Activated CD4-positive, alpha-beta T cell treated with anti-CD3 and anti-CD28 coated beads, Interleukin-2, amount 50 U/mL, for 4 hours (primary cell): ENCODE results near the gene TBCEL.
"Not testable (repeated sequence)": the region's sequence is repeated elsewhere in the genome, so short reads cannot be mapped to it uniquely, and the experiment has no call there.

ENCODE experiments used
- DNase-seq, 2 experiments: peaks; one replicate each; pipeline ENCODE4 v3.0.0-alpha.2; 2020

TBCEL gene

GRCh38 chr11:121023848-121024751 lies at the start of gene TBCEL:
TBCEL (plus strand) TSS chr11:121024102; CDS start chr11:121045691, 21,589 bp downstream.
- peak; percentile 73 to 76 for DNase-seq

DNA sequence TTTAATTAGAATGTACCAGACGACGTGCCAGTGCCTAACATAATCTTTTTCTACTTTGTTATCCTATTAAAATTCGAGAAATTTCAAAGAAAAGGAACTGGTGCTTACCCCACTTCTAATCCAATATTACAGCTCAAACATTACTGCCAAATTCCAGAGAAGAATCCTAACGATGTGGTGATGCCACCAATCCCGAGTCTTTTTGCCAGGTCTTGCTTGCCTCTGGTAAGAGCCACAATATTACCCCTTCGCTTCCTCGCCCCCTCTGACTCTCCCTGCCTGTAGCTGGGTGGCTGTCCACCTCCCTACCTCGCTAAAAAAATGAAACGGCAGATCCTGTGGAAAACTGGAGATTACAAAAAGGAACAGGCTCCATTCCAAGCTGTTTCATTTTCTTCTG lies 49.4 kb upstream of the TBCEL start:
- no peak for DNase-seq

GRCh38 chr11:120974965-120975364 lies 48.9 kb upstream of the TBCEL start:
- DNase-seq, result no peak

DNA sequence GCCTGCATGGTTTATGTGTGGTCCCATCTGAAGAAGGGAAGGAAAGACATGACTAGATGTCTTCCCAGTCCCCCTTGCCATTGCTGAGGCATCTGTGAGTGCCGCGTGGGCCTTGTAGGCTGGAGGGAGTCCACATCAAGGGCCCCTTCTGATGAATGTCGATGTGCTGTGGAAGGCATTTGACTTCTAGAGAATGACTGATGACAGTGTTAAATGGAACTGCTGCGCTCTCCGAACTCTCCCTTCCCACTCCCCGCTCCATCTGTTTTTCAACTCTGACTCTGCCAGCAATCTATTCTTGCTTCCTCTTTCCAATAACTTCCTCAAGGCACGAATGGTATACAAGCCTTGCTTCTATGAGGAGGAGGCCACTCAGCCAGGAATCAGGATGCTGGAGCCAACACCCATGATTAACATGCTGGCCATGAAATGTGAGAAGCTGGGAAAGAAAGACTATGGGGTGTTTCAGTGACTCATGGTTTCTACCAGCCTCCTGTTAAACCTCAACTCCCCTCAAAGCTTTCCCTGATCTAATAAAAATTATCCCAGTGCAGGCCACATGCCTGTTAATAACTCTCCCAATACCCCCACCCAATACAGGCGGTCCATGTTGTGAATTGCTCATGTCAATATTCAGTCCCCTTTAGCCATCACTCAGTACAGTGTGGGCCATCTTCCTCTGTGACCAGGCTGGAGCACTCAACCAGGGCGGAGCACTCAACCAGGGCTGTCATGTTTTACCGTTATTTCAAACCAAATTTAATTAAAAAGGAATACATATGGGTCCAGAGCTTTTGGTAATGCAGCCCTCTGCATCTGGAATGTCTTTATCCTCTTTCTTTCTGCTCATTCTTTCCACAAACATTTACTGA lies 46.4 kb upstream of the TBCEL start:
- DNase-seq, result no peak

GRCh38 chr11:120978701-120979100 lies 45.2 kb upstream of the TBCEL start:
- no peak for DNase-seq

DNA sequence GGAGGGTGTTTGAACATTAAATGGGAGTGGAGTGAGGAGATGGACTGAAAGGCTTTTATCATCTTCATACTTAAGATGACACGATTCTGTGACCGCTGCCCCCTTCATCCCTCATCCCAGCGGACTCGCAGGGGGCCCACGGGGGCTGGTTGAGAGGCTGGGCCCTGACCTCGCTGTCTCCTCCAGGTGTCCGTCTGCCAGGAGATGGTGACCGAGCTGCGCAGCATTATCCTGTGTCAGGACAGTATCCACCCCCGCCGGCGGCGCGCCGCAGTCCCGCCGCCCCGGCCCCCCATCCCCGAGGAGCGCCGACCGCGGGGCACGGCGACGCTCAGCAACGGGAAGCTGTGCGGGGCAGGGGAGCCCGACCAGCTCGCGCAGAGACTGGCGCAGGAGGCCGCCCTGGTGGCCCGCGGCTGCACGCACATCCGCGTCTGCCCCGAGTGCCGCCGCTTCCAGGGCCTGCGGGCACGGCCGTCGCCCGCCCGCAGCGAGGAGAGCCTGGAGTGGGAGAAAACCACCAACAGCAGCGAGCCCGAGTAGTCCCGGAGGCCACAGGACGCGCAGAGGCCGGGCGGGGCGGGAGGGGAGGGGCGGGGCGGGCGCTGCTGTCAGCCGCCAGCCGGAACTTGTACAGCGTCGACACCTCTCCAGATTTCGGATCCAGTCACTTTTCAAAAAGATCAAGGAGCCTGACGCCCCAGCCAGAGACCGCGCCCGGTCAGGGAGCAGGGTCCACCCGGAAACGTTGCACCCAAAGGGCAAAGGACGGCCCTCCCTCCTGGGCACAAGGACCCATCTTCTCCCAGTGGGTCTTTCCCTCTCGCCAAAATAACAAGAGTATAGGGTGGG lies 38.0 kb upstream of the TBCEL start:
- peak; percentile 10 to 11 for DNase-seq

DNA sequence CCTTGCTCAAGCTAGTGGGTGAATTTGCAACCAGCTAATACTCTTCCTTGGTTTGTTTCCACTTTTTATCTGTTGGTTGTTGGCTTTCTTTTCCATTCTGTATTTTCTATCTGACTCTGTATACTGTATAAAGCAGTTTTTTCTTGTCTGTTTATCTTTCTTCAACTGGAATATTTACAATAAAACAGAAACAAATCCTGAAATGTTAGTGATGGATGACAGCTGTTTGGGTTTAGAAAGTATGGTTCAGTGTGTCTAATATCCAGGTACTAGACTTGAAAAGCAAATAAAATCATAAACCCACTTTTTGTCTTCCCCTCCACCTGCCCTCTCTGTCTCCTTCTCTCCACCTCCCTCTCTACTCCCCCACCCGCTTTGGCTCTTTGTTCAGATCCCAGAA lies 35.3 kb upstream of the TBCEL start:
- no peak for DNase-seq

- no peak for DNase-seq
Observed at GRCh38 chr11:120991830-120992686, 31.8 kb upstream of the TBCEL start.

DNA sequence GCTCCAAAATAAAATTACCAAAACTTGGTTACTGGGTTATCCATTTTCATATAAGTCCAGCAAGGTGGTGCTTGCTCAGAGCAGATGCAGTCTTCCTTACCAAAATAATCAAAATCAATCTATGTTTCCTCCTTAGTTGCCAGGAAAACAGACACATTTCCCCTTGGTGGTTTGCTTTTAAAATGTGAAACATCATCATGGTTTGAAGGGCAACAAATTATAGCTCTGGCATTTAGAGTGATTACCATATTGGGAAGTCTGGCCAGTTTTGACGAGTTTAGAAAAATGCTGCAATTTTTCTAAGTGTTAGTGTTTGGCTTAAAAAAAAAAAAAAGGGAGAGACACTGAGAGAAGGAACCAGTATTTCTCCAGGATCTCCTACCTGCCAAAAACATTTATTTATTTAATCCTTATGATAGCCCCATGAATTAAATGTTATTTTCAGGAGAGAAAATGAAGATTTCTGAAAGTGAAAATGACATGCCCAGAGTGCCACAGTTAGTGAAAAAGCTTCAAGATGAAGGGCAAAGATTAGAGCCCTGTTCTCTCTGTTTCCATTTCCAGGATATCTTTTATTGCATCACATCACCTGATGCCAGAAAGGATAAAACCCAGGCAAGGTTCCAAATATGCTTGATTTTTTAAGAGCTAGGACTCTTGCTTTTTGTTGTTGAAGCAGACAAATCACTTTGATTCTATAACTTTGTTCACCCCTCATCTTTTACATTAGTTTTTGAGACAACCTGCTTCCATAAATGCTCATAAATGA lies 29.6 kb upstream of the TBCEL start:
- no peak for DNase-seq

DNA sequence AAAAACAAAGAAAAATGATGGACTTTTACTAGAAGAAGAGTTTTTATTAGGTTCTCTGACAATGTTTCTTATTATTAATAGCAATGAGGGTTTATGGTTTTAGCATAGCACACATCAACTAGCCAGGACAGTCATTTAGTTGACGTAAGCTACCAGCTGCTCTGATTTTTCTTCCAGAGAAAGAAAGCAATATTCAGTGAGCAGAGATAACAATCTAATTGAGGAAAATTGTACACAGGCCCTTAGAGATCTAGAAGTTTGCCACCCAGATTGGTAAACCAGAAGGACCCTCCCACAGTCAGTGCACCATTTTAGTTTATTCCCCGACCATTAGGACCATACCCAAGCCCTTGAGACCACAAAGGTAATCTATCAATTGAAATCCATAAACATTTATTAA lies 28.7 kb upstream of the TBCEL start:
- DNase-seq, result no peak

DNA sequence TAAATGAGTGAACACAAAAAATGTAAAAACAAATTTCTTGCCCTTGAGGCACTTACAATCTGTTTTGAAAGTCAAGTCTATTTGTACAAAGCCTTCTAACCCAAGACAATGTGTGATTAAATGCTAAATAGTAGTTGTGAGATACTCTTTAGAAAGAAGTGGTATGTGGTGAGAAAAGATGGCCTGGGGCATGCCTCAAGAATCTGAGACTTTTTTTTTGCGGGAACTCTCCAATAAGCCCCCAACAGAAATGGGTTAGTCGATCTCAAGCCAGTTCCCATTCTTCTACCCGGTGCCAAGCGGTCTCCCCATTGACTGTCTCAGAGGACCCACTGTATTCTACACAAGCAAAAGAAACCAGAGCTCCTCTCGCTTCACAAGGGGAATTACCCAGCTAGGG lies 26.9 kb upstream of the TBCEL start:
- no peak for DNase-seq

- no peak for DNase-seq
Observed at GRCh38 chr11:120998581-120998980, 25.3 kb upstream of the TBCEL start.

DNA sequence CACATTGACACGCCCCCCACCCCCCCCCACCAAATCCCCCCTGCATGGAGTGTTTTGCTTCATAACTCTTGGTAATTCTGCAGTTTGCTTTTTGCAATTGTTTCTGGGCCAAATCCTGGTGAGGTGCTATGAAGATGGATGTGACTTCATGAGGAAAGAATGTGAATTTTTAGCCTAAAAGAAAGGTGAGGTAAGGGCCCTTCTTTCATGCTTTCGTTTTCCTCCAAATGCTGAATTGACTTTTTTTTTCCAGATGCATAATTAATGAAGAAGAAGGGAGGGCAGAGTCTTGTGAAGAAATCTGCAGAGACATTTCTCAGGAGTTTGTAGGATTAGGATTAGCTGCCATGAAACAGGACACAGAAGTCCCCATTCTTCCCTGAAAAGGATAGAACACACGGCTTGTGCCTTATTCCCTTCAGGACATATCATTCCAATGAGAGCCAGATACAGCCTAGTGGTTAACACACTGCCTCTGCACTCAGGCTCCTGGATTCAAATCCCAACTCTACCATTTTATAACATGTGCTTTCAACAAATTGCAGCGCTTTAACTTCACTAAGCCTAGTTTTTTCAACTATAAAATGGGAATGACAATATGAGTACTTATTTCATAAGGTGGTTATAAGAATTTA lies 19.6 kb upstream of the TBCEL start:
- no peak for DNase-seq

- DNase-seq, result no peak
Observed at GRCh38 chr11:121006922-121007321, 17.0 kb upstream of the TBCEL start.

DNA sequence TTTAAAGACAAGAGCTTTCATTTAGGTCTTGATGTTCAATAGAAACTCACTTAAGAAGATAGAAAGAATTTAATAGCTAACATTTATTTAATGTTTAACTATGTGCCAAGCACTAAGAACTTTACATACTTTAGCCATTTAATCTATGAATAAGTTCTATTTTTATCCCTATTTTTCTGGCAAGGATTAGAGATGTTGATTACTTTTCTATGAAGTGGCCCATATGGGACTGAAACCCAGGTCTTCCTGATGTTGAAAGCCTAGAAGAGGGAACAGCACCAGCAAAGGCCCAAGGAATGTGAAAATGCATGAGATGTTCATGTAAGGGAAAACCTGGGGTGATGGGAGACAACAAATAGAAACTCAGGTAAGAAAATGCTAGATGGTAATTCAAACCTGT lies 15.4 kb upstream of the TBCEL start:
- DNase-seq, result no peak

DNA sequence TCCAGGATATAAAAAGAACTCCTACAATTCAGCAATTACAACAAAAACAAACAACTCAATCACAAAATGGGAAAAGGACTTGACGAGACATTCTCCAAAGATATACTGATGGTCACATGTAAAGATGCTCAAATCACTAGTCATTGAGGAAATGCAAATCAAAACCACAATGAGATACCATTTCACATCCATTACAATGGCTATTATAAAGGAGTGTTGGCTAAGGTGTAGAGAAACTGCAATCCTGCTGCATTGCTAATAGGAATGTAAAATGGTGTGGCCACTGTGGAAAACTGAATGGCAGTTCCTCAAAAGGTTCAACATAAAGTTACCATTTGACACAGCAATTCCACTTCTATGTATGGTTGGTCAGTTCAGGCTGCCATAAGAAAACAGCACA lies 11.8 kb upstream of the TBCEL start:
- DNase-seq, result no peak

DNA sequence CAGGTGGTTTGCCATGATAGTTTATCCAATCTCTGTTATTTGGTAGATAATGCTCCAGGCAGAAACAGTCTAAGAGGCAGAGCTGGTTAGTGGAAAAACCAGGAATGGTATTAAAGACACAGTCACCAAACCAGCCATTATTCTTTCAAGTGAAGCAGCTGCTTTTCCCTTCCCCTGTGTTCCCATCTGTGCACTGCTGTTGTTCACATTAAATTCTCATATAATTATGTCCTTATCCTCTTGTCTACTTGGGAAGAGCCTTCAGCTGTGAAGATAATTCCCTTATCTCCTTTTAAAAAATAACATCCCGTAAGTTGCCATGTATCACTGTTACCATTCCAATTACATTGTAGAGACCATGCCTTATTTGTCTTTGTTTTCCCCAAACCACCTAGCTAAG lies 5.2 kb upstream of the TBCEL start:
- DNase-seq, result no peak

DNA sequence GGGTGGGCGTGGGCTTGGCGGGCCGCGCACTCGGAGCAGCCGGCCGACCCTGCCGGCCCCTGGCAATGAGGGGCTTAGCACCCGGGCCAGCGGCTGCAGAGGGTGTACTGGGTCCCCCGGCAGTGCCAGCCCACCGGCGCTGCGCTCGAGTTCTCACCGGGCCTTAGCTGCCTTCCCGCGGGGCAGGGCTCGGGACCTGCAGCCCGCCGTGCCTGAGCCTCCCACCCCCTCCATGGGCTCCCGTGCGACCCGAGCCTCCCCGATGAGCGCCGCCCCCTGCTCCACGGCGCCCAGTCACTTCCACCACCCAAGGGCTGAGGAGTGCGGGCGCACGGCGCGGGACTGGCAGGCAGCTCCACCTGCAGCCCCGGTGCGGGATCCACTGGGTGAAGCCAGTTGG lies 2.2 kb upstream of the TBCEL start:
- not testable (repeated sequence) for DNase-seq

DNA sequence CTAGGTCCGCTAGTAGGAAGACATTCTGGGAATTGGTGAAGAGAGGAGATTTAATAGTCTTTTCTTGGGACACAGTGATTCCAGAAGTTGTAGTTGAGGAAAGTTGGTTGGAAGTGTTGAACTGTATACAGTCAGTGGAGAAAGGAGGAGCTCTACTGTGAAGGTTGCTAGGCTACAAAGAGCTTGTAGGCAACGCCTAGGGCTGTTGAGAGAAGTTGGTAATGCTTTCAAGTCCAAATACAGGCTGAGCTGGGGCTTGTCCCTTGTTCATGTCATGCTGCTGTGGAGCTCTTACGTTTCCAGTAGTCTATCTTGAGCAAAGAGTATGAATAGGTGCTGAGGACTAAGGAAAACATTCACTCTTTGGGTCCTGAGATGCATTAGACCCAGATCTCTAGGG lies 1.1 kb downstream of the TBCEL start:
- no peak for DNase-seq

DNA sequence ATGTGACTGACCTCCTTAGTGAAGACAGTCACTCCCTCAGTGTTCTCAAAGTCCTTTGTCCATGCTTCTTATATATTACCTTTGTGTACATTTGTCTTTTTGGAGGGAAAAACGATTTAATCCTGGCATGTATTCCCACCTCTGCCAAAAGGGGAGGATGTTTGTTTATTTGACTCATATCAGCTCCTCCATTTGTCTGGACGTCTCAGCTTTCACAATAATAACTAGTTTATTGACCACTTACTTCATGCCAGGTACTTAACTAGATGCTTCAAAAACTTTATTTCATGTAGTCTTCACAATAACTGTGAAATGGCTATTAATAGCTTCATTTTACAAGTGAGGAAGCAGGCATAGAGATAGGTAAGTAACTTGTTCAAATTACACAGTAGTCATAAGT lies 5.3 kb downstream of the TBCEL start:
- no peak for DNase-seq
